IMR-90 (cell line): ENCODE measurements around the gene CDC25A.

Experiments used
- BHLHE40 ChIP-seq: fragments of 150-350 bp; IDR thresholded peaks from 2 replicates; pipeline ENCODE4 v1.6.1; 2016; ENCODE audit warnings: mild to moderate bottlenecking, low read depth, low read length
- CEBPB ChIP-seq: IDR thresholded peaks from 2 replicates; pipeline ENCODE4 v1.6.1; 2012; ENCODE audit warnings: low read depth, low read length, improper control_type of control experiment
- CHD1 ChIP-seq: IDR thresholded peaks from 2 replicates; pipeline ENCODE4 v1.6.1; 2012; ENCODE audit warnings: low read depth, low read length, improper control_type of control experiment
- CTCF ChIP-seq: conservative IDR thresholded peaks from 2 replicates; pipeline ENCODE4 v1.5.1; 2012; ENCODE audit warnings: mild to moderate bottlenecking, low read depth, low read length, improper control_type of control experiment
- FOS ChIP-seq: fragments of 150-350 bp; IDR thresholded peaks from 2 replicates; pipeline ENCODE4 v1.6.1; 2016; ENCODE audit warnings: low read depth, low read length
- MAZ ChIP-seq: IDR thresholded peaks from 2 replicates; pipeline ENCODE4 v1.6.1; 2012; ENCODE audit warnings: low read depth, mild to moderate bottlenecking, low read length, improper control_type of control experiment, moderate library complexity, borderline replicate concordance
- MXI1 ChIP-seq: IDR thresholded peaks from 2 replicates; pipeline ENCODE4 v1.6.1; 2012; ENCODE audit warnings: low read depth, mild to moderate bottlenecking, low read length, moderate library complexity, borderline replicate concordance
- POLR2A ChIP-seq: IDR thresholded peaks from 2 replicates; pipeline ENCODE4 v1.6.1; 2012; ENCODE audit warnings: mild to moderate bottlenecking, low read depth, low read length
- RAD21 ChIP-seq: IDR thresholded peaks from 2 replicates; pipeline ENCODE4 v1.6.1; 2012; ENCODE audit warnings: low read length, improper control_type of control experiment
- RFX5 ChIP-seq: IDR thresholded peaks from 2 replicates; pipeline ENCODE4 v1.8.0; 2012; ENCODE audit warnings: low read depth, mild to moderate bottlenecking, low read length, moderate library complexity
- SMC3 ChIP-seq: fragments of 150-350 bp; IDR thresholded peaks from 2 replicates; pipeline ENCODE4 v1.6.1; 2016; ENCODE audit warnings: low read depth, mild to moderate bottlenecking, antibody characterized with exemption, low read length, moderate library complexity
- USF2 ChIP-seq: fragments of 150-350 bp; IDR thresholded peaks from 2 replicates; pipeline ENCODE4 v1.6.1; 2017; ENCODE audit warnings: mild to moderate bottlenecking, antibody characterized with exemption, low read length, low read depth

GRCh38 chr3:48129921-48130320 lies 58.3 kb downstream of the CDC25A start:
- no peak for TF ChIP-seq CTCF
- no peak for TF ChIP-seq POLR2A
- no peak for TF ChIP-seq MAZ
- no peak for TF ChIP-seq USF2
- TF ChIP-seq CEBPB: peak; percentile 36; the same call in 1 of the 2 replicates
- no peak for TF ChIP-seq RAD21
- TF ChIP-seq RFX5: no peak
- no peak for TF ChIP-seq CHD1
- TF ChIP-seq BHLHE40: no peak; the same call in 1 of the 2 replicates
- peak; percentile 28; the same call in 1 of the 2 replicates for TF ChIP-seq FOS
- no peak for TF ChIP-seq MXI1
- no peak; the same call in 1 of the 2 replicates for TF ChIP-seq SMC3
